Mesendoderm (in vitro differentiated cells): ENCODE data around the gene TCF7L2.

Experiments used
- DNase-seq: peaks from one replicate; pipeline ENCODE4 v3.0.0; 2013
- H2AK5ac ChIP-seq: 2 replicates; pipeline ENCODE4 v1.6.1; 2013; ENCODE audit warnings: low read length, inconsistent platforms
- H2BK120ac ChIP-seq: 2 replicates; pipeline ENCODE4 v1.6.1; 2013; ENCODE audit warnings: low read depth, mild to moderate bottlenecking, low read length, moderate library complexity, mixed read lengths
- H2BK15ac ChIP-seq: replicated peaks from 2 replicates; pipeline ENCODE4 v1.6.1; 2013; ENCODE audit warnings: low read depth, mild to moderate bottlenecking, moderate library complexity
- H2BK5ac ChIP-seq: 2 replicates; pipeline ENCODE4 v1.6.1; 2013; ENCODE audit warnings: low read length, inconsistent platforms
- H3K18ac ChIP-seq: 2 replicates; pipeline ENCODE4 v1.6.1; 2013; ENCODE audit warnings: mild to moderate bottlenecking, low read length, mixed read lengths
- H3K23ac ChIP-seq: one replicate; pipeline ENCODE4 v1.6.1; 2013; ENCODE audit warnings: low read length
- H3K27ac ChIP-seq: 2 replicates; pipeline ENCODE4 v1.5.1; 2013; ENCODE audit warnings: low read depth, mild to moderate bottlenecking, inconsistent platforms, low read length, moderate library complexity
- H3K27me3 ChIP-seq: 2 replicates; pipeline ENCODE4 v1.6.1; 2013; ENCODE audit warnings: low read length, control low read depth, mild to moderate bottlenecking, inconsistent platforms; ENCODE audit not compliant: insufficient read depth, poor library complexity
- H3K36me3 ChIP-seq: 2 replicates; pipeline ENCODE4 v1.6.1; 2013; ENCODE audit warnings: low read length, inconsistent platforms; ENCODE audit not compliant: control insufficient read depth, insufficient read depth
- H3K4ac ChIP-seq: one replicate; pipeline ENCODE4 v1.6.1; 2013; ENCODE audit warnings: low read depth, mild to moderate bottlenecking, low read length, moderate library complexity
- H3K4me1 ChIP-seq: 2 replicates; pipeline ENCODE4 v1.6.1; 2013; ENCODE audit warnings: low read depth, low read length, inconsistent platforms; ENCODE audit not compliant: control insufficient read depth
- H3K4me2 ChIP-seq: 2 replicates; pipeline ENCODE4 v1.6.1; 2013; ENCODE audit warnings: low read length
- H3K4me3 ChIP-seq: 2 replicates; pipeline ENCODE4 v1.5.1; 2013; ENCODE audit warnings: mild to moderate bottlenecking, low read length
- H3K56ac ChIP-seq: one replicate; pipeline ENCODE4 v1.6.1; 2013; ENCODE audit warnings: low read length
- H3K79me1 ChIP-seq: 2 replicates; pipeline ENCODE4 v1.6.1; 2013; ENCODE audit warnings: low read length, inconsistent platforms
- H3K79me2 ChIP-seq: 2 replicates; pipeline ENCODE4 v1.6.1; 2013; ENCODE audit warnings: mild to moderate bottlenecking, low read length; ENCODE audit not compliant: control insufficient read depth, insufficient read depth
- H3K9ac ChIP-seq: 2 replicates; pipeline ENCODE4 v1.6.1; 2013; ENCODE audit warnings: low read length, inconsistent platforms
- H4K5ac ChIP-seq: one replicate; pipeline ENCODE4 v1.6.1; 2013; ENCODE audit warnings: low read length
- H4K8ac ChIP-seq: one replicate; pipeline ENCODE4 v1.6.1; 2013; ENCODE audit warnings: low read depth, mild to moderate bottlenecking, control low read depth, low read length, moderate library complexity
- WGBS: extraction: QIAGEN DNeasy Blood & Tissue Kit; methylation state at CpG from one replicate; pipeline ENCODE4 v1.1.7; 2013; ENCODE audit warnings: low lambda C conversion rate, missing lambda C conversion rate; ENCODE audit not compliant: insufficient coverage; ENCODE audit errors: extremely low coverage; 5-methylcytosine and 5-hydroxymethylcytosine counted together

Gene TCF7L2

GRCh38 chr10:113028456-113029440, 78.7 kb downstream of the TCF7L2 start:
- no peak overlapping the region for H3K4me3 ChIP-seq

GRCh38 chr10:113030453-113030852, 80.4 kb downstream of the TCF7L2 start:
- H2AK5ac ChIP-seq: no peak overlapping the region
- H3K27ac ChIP-seq: no peak overlapping the region
- H3K4me3 ChIP-seq: no peak overlapping the region
- no peak overlapping the region for H4K5ac ChIP-seq
- peaks cover 25% of the 10 kb centered on the region for H3K79me2 ChIP-seq
- no peak overlapping the region for H3K4me2 ChIP-seq
- peak overlapping the region; percentile 12 for H2BK5ac ChIP-seq
- peaks cover 21% of the 10 kb centered on the region for H3K4me1 ChIP-seq
- no peak overlapping the region for H2BK15ac ChIP-seq
- no peak overlapping the region for H3K23ac ChIP-seq
- DNase-seq: no peak
- peaks cover 15% of the 10 kb centered on the region for H3K79me1 ChIP-seq
- WGBS: no CpG with 5 or more reads among the region's 1 CpG
- H3K27me3 ChIP-seq: no peaks in the 10 kb centered on the region
- H3K9ac ChIP-seq: no peak overlapping the region
- H3K18ac ChIP-seq: peak overlapping the region; percentile 81
- H3K4ac ChIP-seq: no peak overlapping the region
- no peak overlapping the region for H2BK120ac ChIP-seq
- H3K56ac ChIP-seq: no peak overlapping the region
- H3K36me3 ChIP-seq: no peaks in the 10 kb centered on the region
- H4K8ac ChIP-seq: no peak overlapping the region

More at GRCh38 chr10:113028456-113029440, 78.7 kb downstream of the TCF7L2 start:
- no peaks in the 10 kb centered on the region for H3K27me3 ChIP-seq
- H3K23ac ChIP-seq: no peak overlapping the region
- no peak overlapping the region for H2BK120ac ChIP-seq
- no peak overlapping the region for H3K9ac ChIP-seq
- no CpG with 5 or more reads among the region's 9 CpGs for WGBS
- no peak overlapping the region for H4K5ac ChIP-seq
- H4K8ac ChIP-seq: no peak overlapping the region
- H3K36me3 ChIP-seq: no peaks in the 10 kb centered on the region
- H2AK5ac ChIP-seq: no peak overlapping the region
- peaks cover 24% of the 10 kb centered on the region for H3K79me2 ChIP-seq
- no peak overlapping the region for H3K4ac ChIP-seq
- H3K4me2 ChIP-seq: no peak overlapping the region
- H2BK5ac ChIP-seq: no peak overlapping the region
- H3K27ac ChIP-seq: no peak overlapping the region
- H3K79me1 ChIP-seq: peaks cover 15% of the 10 kb centered on the region
- H2BK15ac ChIP-seq: no peak overlapping the region
- H3K18ac ChIP-seq: peak overlapping the region; percentile 71
- no peak for DNase-seq
- peaks cover 21% of the 10 kb centered on the region for H3K4me1 ChIP-seq
- H3K56ac ChIP-seq: peak overlapping the region; percentile 49

GRCh38 chr10:113031147-113031546, 81.1 kb downstream of the TCF7L2 start:
- no CpG with 5 or more reads among the region's 1 CpG for WGBS
- Histone ChIP-seq H4K5ac (no peak overlapping the region), H3K79me2 (peaks cover 29% of the 10 kb centered on the region), H3K18ac (no peak overlapping the region), H4K8ac (no peak overlapping the region), H2BK5ac (no peak overlapping the region), H3K56ac (no peak overlapping the region), H3K4ac (no peak overlapping the region), H3K9ac (no peak overlapping the region), H2BK15ac (no peak overlapping the region), H2BK120ac (no peak overlapping the region), H3K4me1 (peaks cover 21% of the 10 kb centered on the region), H2AK5ac (no peak overlapping the region), H3K36me3 (no peaks in the 10 kb centered on the region), H3K27me3 (no peaks in the 10 kb centered on the region), H3K4me3 (no peak overlapping the region), H3K79me1 (peaks cover 15% of the 10 kb centered on the region), H3K23ac (no peak overlapping the region), H3K27ac (no peak overlapping the region), H3K4me2 (no peak overlapping the region)
- no peak for DNase-seq

DNA sequence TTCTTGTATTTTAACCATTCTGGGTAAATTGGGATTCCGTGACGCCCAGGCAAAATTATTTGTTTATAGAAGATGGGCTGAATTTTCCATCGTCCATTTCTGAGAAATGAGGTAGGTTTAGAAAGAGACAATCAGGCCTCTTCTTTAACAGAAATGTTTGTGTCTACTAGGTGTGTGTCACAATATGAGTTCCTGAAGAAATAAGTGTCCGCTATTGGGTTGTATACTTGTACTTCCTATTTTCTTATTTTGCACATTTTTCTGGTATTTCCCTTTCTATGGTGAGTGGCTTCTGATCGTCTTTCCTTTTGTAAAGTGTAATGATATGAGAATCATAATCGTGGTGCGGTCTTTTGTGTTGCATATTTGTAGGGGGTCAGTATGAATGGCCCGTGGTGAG, 83.9 kb downstream of the TCF7L2 start:
- H3K4ac ChIP-seq: no peak overlapping the region
- no peak for DNase-seq
- no CpG with 5 or more reads among the region's 8 CpGs for WGBS
- H3K27me3 ChIP-seq: no peaks in the 10 kb centered on the region
- no peak overlapping the region for H2AK5ac ChIP-seq
- no peak overlapping the region for H4K5ac ChIP-seq
- no peak overlapping the region for H3K27ac ChIP-seq
- H4K8ac ChIP-seq: no peak overlapping the region
- no peak overlapping the region for H3K4me3 ChIP-seq
- peaks cover 36% of the 10 kb centered on the region for H3K79me2 ChIP-seq
- no peak overlapping the region for H2BK5ac ChIP-seq
- no peak overlapping the region for H3K18ac ChIP-seq
- H3K79me1 ChIP-seq: peaks cover 17% of the 10 kb centered on the region
- no peak overlapping the region for H2BK120ac ChIP-seq
- H3K56ac ChIP-seq: no peak overlapping the region
- H3K36me3 ChIP-seq: no peaks in the 10 kb centered on the region
- no peak overlapping the region for H3K4me2 ChIP-seq
- H3K23ac ChIP-seq: no peak overlapping the region
- no peak overlapping the region for H3K9ac ChIP-seq
- peaks cover 4% of the 10 kb centered on the region for H3K4me1 ChIP-seq
- H2BK15ac ChIP-seq: no peak overlapping the region

- H3K23ac ChIP-seq: no peak overlapping the region
- H3K18ac ChIP-seq: no peak overlapping the region
- no peak overlapping the region for H2BK15ac ChIP-seq
- H3K27me3 ChIP-seq: no peaks in the 10 kb centered on the region
- WGBS: no CpG with 5 or more reads among the region's 5 CpGs
- H3K4me1 ChIP-seq: peaks cover 4% of the 10 kb centered on the region
- H3K4ac ChIP-seq: no peak overlapping the region
- H3K56ac ChIP-seq: no peak overlapping the region
- no peak overlapping the region for H4K8ac ChIP-seq
- no peak for DNase-seq
- H2BK5ac ChIP-seq: no peak overlapping the region
- H3K79me1 ChIP-seq: peaks cover 12% of the 10 kb centered on the region
- H4K5ac ChIP-seq: no peak overlapping the region
- H3K9ac ChIP-seq: no peak overlapping the region
- no peak overlapping the region for H2BK120ac ChIP-seq
- no peak overlapping the region for H3K4me2 ChIP-seq
- no peak overlapping the region for H3K27ac ChIP-seq
- H3K79me2 ChIP-seq: peaks cover 26% of the 10 kb centered on the region
- H3K36me3 ChIP-seq: no peaks in the 10 kb centered on the region
- H3K4me3 ChIP-seq: no peak overlapping the region
- H2AK5ac ChIP-seq: no peak overlapping the region
These were observed 85.8 kb downstream of the TCF7L2 start for GRCh38 chr10:113035732-113036312.
